KMS-11 (cell line): ENCODE data around the gene MAN2B1.

ENCODE experiments used
- H2AFZ ChIP-seq: fragments of 200-600 bp; sonication (generic); 2 replicates; pipeline ENCODE4 v1.6.1; 2016; ENCODE audit warnings: antibody characterized with exemption, mixed run types, low read depth
- H3K27ac ChIP-seq: fragments of 200-600 bp; sonication (generic); 2 replicates; pipeline ENCODE4 v1.6.1; 2016; ENCODE audit warnings: mild to moderate bottlenecking, mixed run types
- H3K27me3 ChIP-seq: fragments of 200-600 bp; sonication (generic); 2 replicates; pipeline ENCODE4 v1.6.1; 2017; ENCODE audit warnings: mild to moderate bottlenecking, low read depth, mixed run types, moderate library complexity; ENCODE audit not compliant: insufficient read depth
- H3K36me3 ChIP-seq: fragments of 200-600 bp; sonication (generic); 2 replicates; pipeline ENCODE4 v1.6.1; 2017; ENCODE audit warnings: mild to moderate bottlenecking, mixed run types; ENCODE audit not compliant: insufficient read depth
- H3K4me1 ChIP-seq: fragments of 200-600 bp; sonication (generic); 2 replicates; pipeline ENCODE4 v1.6.1; 2016; ENCODE audit warnings: mild to moderate bottlenecking, low read depth, mixed run types; ENCODE audit not compliant: poor library complexity, severe bottlenecking
- H3K4me2 ChIP-seq: fragments of 200-600 bp; sonication (generic); 2 replicates; pipeline ENCODE4 v1.7.0; 2016; ENCODE audit warnings: mild to moderate bottlenecking, mixed run types
- H3K4me3 ChIP-seq: fragments of 200-600 bp; sonication (generic); IDR thresholded peaks from 2 replicates; pipeline ENCODE4 v1.6.1; 2017; ENCODE audit warnings: low read depth, low read length, mixed read lengths; ENCODE audit not compliant: insufficient read depth
- H3K79me2 ChIP-seq: fragments of 200-600 bp; sonication (generic); 2 replicates; pipeline ENCODE4 v1.6.1; 2016; ENCODE audit warnings: low read depth, mixed run types; ENCODE audit not compliant: insufficient read depth
- H3K9ac ChIP-seq: fragments of 200-600 bp; sonication (generic); 2 replicates; pipeline ENCODE4 v1.6.1; 2016; ENCODE audit warnings: mild to moderate bottlenecking, mixed run types
- H4K20me1 ChIP-seq: fragments of 200-600 bp; sonication (generic); 2 replicates; pipeline ENCODE4 v1.6.1; 2016; ENCODE audit warnings: mild to moderate bottlenecking, mixed run types; ENCODE audit not compliant: insufficient read depth
- CTCF ChIP-seq: fragments of 200-600 bp; sonication (generic); conservative IDR thresholded peaks from 2 replicates; pipeline ENCODE4 v1.6.1; 2017; ENCODE audit warnings: low read depth, mild to moderate bottlenecking, antibody characterized with exemption, low read length, moderate library complexity, mixed read lengths

MAN2B1 gene

DNA sequence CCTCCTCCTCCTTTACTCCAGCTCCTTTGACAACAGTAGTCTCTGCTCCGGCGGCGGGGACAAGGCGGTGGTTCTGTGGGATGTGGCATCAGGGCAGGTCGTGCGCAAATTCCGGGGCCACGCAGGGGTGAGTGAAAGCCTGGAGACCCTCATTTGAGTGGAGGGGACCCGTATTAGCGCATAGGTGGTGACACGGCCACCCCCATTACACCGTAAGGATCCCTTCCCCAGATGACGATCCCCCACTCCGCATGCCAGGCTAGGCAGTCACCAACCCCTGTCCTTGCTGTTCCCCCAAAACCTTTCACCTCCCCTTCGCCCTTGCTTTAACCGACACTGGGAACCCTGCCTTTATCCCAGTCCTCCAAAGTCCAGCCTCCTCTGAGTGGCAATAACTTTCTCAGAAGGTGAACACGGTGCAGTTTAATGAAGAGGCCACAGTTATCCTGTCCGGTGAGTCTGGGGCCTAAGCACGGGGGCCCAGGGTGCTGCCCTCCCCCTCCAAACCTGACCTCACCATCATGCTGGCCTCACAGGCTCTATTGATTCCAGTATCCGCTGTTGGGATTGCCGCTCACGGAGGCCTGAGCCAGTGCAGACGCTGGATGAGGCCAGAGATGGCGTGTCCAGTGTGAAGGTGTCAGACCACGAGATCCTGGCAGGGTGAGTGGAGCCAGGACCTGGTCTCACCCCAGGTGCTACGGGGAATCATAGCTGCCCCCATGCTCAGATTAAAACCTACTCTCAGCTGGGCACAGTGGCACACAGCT is 3.8 kb upstream of the MAN2B1 start:
- Histone ChIP-seq H4K20me1 (no peaks in the 10 kb centered on the region), H3K79me2 (0 out of 2 replicates have a peak, but pooled peaks cover 6% of the 10 kb centered on the region), H3K4me1 (peaks cover 30% of the 10 kb centered on the region), H3K27me3 (no peaks in the 10 kb centered on the region), H3K27ac (peak overlapping the region; percentile 72; the same call in 1 of the 2 replicates), H3K9ac (peak overlapping the region; percentile 63), H3K4me3 (no peak overlapping the region), H2AFZ (peak overlapping the region; percentile 62; the same call in 1 of the 2 replicates), H3K36me3 (no peaks in the 10 kb centered on the region), H3K4me2 (peak overlapping the region; percentile 58)
- no peak for TF ChIP-seq CTCF

- Histone ChIP-seq H3K36me3 (no peaks in the 10 kb centered on the region), H4K20me1 (no peaks in the 10 kb centered on the region), H3K9ac (peak overlapping the region; percentile 63), H2AFZ (peak overlapping the region; percentile 62), H3K4me1 (peaks cover 30% of the 10 kb centered on the region), H3K4me3 (no peak overlapping the region), H3K27me3 (no peaks in the 10 kb centered on the region), H3K4me2 (peak overlapping the region; percentile 58), H3K27ac (peak overlapping the region; percentile 72), H3K79me2 (0 out of 2 replicates have a peak, but pooled peaks cover 6% of the 10 kb centered on the region)
- no peak for TF ChIP-seq CTCF
Measured at GRCh38 chr19:12669270-12670158, 3.0 kb upstream of the MAN2B1 start.

GRCh38 chr19:12668932-12669269 is 2.4 kb upstream of the MAN2B1 start:
- no peak for TF ChIP-seq CTCF
- Histone ChIP-seq H3K36me3 (no peaks in the 10 kb centered on the region), H3K4me1 (peaks cover 30% of the 10 kb centered on the region), H3K9ac (peak overlapping the region; percentile 63), H3K79me2 (0 out of 2 replicates have a peak, but pooled peaks cover 6% of the 10 kb centered on the region), H3K27ac (peak overlapping the region; percentile 72; the same call in 1 of the 2 replicates), H3K4me2 (peak overlapping the region; percentile 58), H2AFZ (peak overlapping the region; percentile 62), H3K4me3 (no peak overlapping the region), H4K20me1 (no peaks in the 10 kb centered on the region), H3K27me3 (no peaks in the 10 kb centered on the region)

DNA sequence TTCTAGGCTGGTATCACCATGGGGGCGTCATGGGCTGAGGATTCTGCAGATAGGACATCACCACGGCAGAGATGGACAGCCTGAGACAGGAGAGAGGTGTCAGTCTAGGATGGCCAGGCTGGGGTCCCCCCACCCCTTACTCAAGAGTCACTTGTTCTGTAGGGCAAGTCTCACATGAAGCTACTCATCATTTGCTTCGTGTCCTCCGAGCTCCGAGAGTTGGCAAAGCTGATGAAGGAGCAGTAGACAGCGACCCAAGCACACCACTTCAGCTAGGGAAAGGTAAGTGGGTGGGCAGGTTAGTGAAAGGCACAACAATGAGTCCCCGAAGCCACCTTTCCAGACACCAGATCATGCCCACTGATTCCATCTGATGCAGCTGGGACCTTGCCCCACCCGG is 1.8 kb upstream of the MAN2B1 start:
- H3K4me2 ChIP-seq, result peak overlapping the region; percentile 58
- H3K79me2 ChIP-seq, result 0 out of 2 replicates have a peak, but pooled peaks cover 6% of the 10 kb centered on the region
- no peaks in the 10 kb centered on the region; the same call in 1 of the 2 replicates for H3K36me3 ChIP-seq
- TF ChIP-seq CTCF, result no peak
- no peak overlapping the region for H3K4me3 ChIP-seq
- no peak overlapping the region for H2AFZ ChIP-seq
- no peak overlapping the region; the same call in 1 of the 2 replicates for H3K27ac ChIP-seq
- peak overlapping the region; percentile 63; the same call in 1 of the 2 replicates for H3K9ac ChIP-seq
- no peaks in the 10 kb centered on the region for H3K27me3 ChIP-seq
- H4K20me1 ChIP-seq, result no peaks in the 10 kb centered on the region
- peaks cover 30% of the 10 kb centered on the region for H3K4me1 ChIP-seq
